ENCODE data around the gene TUBA1B. TPM values are rescaled to one million over a fixed set of nuclear protein-coding genes. Genes with fewer than 3 reads are reported as not detected.

Gene TUBA1B
- total RNA-seq, 6 donors from 2014 or later, result 87.0 to 764 (median 397) TPM

GRCh38 chr12:49133590-49133989 lies 2.4 kb upstream of the TUBA1B start:
- Histone ChIP-seq H3K36me3 (peaks cover 8 to 14% (median 12%) of the 10 kb centered on the region in 4 donors), H3K4me3 (no peak overlapping the region), H3K27me3 (no peaks in the 10 kb centered on the region), H3K27ac (no peak overlapping the region), H3K9me3 (no peaks in the 10 kb centered on the region), H3K4me1 (peaks cover 25 to 29% (median 27%) of the 10 kb centered on the region in 4 donors)
- ATAC-seq (ENCODE audit: low FRiP score in 2 of 2) (no peak), DNase-seq (no peak)
- TF ChIP-seq POLR2A (IDR thresholded peaks at IDR 0.05) (no peak), POLR2AphosphoS5 (IDR thresholded peaks at IDR 0.05) (no peak), CTCF (IDR thresholded peaks at IDR 0.05) (no peak), EP300 (IDR thresholded peaks at IDR 0.05) (no peak)
- 78 to 95% methylated on average over 10 of the region's 10 CpGs for WGBS, 2 donors

GRCh38 chr12:49133014-49133413 lies 1.8 kb upstream of the TUBA1B start:
- 86 to 92% methylated on average over 5 of the region's 5 CpGs for WGBS, 2 donors
- ATAC-seq (ENCODE audit: low FRiP score in 2 of 2), result no peak
- H3K9me3 ChIP-seq, result no peaks in the 10 kb centered on the region
- peaks cover 8 to 17% (median 13%) of the 10 kb centered on the region in 4 donors for H3K36me3 ChIP-seq
- TF ChIP-seq POLR2A (IDR thresholded peaks at IDR 0.05) (no peak), CTCF (IDR thresholded peaks at IDR 0.05) (no peak), POLR2AphosphoS5 (IDR thresholded peaks at IDR 0.05) (no peak), EP300 (IDR thresholded peaks at IDR 0.05) (no peak)
- H3K4me3 ChIP-seq, result no peak overlapping the region
- peak overlapping the region in 1 of 4 donors; percentile 99 for H3K27ac ChIP-seq
- H3K27me3 ChIP-seq, result no peaks in the 10 kb centered on the region
- peaks cover 25 to 29% (median 27%) of the 10 kb centered on the region in 4 donors for H3K4me1 ChIP-seq
- DNase-seq, result no peak

- H3K27ac ChIP-seq, result peak overlapping the region; percentile 99 to 100 (median 99)
- H3K4me1 ChIP-seq, result peaks cover 27 to 30% (median 28%) of the 10 kb centered on the region in 4 donors
- no peaks in the 10 kb centered on the region for H3K27me3 ChIP-seq
- 17 to 19% methylated on average over 9 of the region's 9 CpGs for WGBS, 2 donors
- peaks cover 15 to 28% (median 20%) of the 10 kb centered on the region in 4 donors for H3K36me3 ChIP-seq
- TF ChIP-seq POLR2A (IDR thresholded peaks at IDR 0.05) (no peak), POLR2AphosphoS5 (IDR thresholded peaks at IDR 0.05) (no peak), CTCF (IDR thresholded peaks at IDR 0.05) (no peak), EP300 (IDR thresholded peaks at IDR 0.05) (no peak)
- peak overlapping the region; percentile 30 to 98 (median 80) for H3K4me3 ChIP-seq
- H3K9me3 ChIP-seq, result no peaks in the 10 kb centered on the region
- no peak for DNase-seq
- no peak for ATAC-seq (ENCODE audit: low FRiP score in 2 of 2)
Observed at GRCh38 chr12:49131894-49132461, 783 bp upstream of the TUBA1B start.

- Histone ChIP-seq H3K27me3 (no peaks in the 10 kb centered on the region), H3K27ac (peak overlapping the region; percentile 99 to 100 (median 99)), H3K36me3 (peaks cover 15 to 32% (median 20%) of the 10 kb centered on the region in 4 donors), H3K4me3 (peak overlapping the region; percentile 43 to 98 (median 80)), H3K4me1 (peaks cover 27 to 35% (median 28%) of the 10 kb centered on the region in 4 donors), H3K9me3 (no peaks in the 10 kb centered on the region)
- DNase-seq (peak; percentile 98), ATAC-seq (ENCODE audit: low FRiP score in 2 of 2) (peak; percentile 95 to 96)
- WGBS, 2 donors, result 0 to 1% methylated on average over 37 to 56 of the region's 66 CpGs
- peak in 2 of 4 donors; percentile 40 to 74 for TF ChIP-seq EP300 (IDR thresholded peaks at IDR 0.05)
- peak; percentile 87 to 98 (median 96) for TF ChIP-seq CTCF (IDR thresholded peaks at IDR 0.05)
- peak; percentile 84 to 85 for TF ChIP-seq POLR2AphosphoS5 (IDR thresholded peaks at IDR 0.05)
- TF ChIP-seq POLR2A (IDR thresholded peaks at IDR 0.05), result peak in 3 of 4 donors; percentile 34 to 89 (median 72)
Observed at GRCh38 chr12:49130151-49131050, 794 bp downstream of the TUBA1B start.

Data from upper lobe of left lung (tissue), 6 donors.